ENCODE data around the gene CARMIL3.

CARMIL3 gene

GRCh38 chr14:24096545-24097181 is 44.9 kb downstream of the CARMIL3 start:
- DNase-seq (ENCODE audit: low read depth) = no peak
- TF ChIP-seq, protein P1, sequence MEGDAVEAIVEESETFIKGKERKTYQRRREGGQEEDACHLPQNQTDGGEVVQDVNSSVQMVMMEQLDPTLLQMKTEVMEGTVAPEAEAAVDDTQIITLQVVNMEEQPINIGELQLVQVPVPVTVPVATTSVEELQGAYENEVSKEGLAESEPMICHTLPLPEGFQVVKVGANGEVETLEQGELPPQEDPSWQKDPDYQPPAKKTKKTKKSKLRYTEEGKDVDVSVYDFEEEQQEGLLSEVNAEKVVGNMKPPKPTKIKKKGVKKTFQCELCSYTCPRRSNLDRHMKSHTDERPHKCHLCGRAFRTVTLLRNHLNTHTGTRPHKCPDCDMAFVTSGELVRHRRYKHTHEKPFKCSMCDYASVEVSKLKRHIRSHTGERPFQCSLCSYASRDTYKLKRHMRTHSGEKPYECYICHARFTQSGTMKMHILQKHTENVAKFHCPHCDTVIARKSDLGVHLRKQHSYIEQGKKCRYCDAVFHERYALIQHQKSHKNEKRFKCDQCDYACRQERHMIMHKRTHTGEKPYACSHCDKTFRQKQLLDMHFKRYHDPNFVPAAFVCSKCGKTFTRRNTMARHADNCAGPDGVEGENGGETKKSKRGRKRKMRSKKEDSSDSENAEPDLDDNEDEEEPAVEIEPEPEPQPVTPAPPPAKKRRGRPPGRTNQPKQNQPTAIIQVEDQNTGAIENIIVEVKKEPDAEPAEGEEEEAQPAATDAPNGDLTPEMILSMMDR (conservative IDR thresholded peaks at IDR 0.05; ENCODE audit: low read depth, low read length) = no peak
- H3K4me3 ChIP-seq (ENCODE audit: low read depth, low read length) = no peak overlapping the region

DNA sequence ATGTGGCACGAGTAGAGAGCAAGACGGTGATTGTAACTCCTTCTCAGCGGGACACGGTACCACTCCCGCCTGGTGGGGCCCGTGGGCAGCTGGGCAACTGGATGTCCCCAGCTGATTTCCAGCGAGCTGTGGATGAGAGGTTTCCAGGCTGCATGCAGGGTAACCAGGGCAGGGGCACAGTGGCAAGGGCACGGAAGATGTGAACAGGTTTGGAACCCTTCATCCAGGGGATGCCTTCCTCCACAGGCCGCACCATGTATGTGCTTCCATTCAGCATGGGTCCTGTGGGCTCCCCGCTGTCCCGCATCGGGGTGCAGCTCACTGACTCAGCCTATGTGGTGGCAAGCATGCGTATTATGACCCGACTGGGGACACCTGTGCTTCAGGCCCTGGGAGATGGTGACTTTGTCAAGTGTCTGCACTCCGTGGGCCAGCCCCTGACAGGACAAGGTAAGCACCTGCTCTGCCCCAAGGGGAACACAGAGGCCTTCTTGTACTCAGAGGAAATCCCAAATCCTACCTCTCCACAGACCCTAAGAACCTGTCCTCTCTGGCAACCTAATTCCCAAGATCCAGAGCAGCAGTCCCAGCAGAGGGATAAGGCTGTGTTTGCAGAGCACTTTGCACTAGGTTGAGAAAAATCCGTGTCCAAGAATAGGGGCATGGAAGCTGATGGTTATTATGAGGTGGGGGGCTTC is 46.6 kb downstream of the CARMIL3 start:
- TF ChIP-seq, protein P1 (conservative IDR thresholded peaks at IDR 0.05; ENCODE audit: low read depth, low read length) = no peak
- no peak overlapping the region for H3K4me3 ChIP-seq (ENCODE audit: low read depth, low read length)
- DNase-seq (ENCODE audit: low read depth) = no peak

DNA sequence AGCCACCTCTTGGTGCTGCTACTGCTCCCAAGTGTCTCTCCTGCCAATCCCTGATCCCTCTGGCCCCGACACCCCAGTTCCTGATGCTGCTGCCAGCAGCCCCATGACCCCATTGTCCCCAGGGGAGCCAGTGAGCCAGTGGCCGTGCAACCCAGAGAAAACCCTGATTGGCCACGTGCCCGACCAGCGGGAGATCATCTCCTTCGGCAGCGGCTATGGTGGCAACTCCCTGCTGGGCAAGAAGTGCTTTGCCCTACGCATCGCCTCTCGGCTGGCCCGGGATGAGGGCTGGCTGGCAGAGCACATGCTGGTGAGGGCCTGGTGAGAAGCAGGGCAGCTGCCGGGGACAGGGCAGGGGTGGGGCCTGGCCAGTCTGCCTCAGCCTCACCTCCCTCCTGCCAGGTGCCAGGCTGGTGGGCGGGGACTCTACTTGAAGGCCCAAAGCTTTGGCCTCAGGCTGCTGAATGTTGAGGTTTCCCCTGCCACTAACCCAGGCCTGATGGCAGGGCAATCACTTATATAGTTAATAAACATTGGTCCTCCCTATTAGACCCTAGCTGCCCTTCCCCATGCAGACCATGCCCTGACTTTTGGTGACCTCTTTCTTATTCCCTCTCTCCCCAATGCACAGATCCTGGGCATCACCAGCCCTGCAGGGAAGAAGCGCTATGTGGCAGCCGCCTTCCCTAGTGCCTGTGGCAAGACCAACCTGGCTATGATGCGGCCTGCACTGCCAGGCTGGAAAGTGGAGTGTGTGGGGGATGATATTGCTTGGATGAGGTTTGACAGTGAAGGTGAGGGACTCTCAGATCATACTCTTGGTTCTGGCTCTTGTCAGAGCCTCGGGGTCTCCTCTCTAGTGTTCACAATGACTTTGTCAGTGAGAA is 47.4 kb downstream of the CARMIL3 start:
- TF ChIP-seq, protein P1 (conservative IDR thresholded peaks at IDR 0.05; ENCODE audit: low read depth, low read length) = no peak
- no peak for DNase-seq (ENCODE audit: low read depth)
- H3K4me3 ChIP-seq (ENCODE audit: low read depth, low read length) = no peak overlapping the region

DNA sequence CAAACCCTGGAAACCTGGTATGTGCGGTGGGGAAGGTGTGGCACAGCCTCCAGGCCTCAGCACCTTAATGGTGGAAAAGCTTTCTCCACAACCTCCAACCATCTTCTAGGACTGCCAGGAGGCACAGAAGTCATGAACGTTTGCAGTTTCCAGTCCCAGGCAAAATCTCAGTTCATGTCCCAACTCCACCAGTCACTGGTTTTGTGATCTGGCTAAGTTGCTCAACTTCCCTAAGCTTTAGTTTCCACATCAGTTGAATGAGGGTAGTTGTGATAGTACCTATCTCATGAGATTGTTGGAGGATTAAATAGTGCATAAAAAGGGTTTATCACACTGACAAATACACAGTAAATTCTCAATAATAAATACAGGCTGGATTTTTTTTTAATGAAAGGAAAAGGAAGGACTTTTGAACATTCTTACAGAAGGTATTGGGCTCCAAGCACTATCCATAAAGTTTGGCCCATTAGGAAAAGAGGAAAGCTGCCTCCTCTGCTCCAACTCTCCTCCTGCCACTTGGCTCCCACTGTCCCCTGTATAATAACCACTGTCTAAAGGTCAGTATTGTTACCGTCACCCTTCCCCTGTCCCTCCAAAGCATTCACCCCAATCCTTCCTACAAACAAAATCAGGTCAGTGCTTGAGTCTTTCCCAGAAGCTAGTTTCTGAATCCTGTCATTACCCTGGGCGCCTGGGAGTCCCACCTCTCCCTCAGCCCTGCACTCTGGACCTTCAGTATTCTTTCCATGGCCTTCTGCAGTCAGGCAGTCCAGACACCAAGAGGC is 48.6 kb downstream of the CARMIL3 start:
- no peak for DNase-seq (ENCODE audit: low read depth)
- TF ChIP-seq, protein P1 (conservative IDR thresholded peaks at IDR 0.05; ENCODE audit: low read depth, low read length) = no peak
- H3K4me3 ChIP-seq (ENCODE audit: low read depth, low read length) = no peak overlapping the region

DNA sequence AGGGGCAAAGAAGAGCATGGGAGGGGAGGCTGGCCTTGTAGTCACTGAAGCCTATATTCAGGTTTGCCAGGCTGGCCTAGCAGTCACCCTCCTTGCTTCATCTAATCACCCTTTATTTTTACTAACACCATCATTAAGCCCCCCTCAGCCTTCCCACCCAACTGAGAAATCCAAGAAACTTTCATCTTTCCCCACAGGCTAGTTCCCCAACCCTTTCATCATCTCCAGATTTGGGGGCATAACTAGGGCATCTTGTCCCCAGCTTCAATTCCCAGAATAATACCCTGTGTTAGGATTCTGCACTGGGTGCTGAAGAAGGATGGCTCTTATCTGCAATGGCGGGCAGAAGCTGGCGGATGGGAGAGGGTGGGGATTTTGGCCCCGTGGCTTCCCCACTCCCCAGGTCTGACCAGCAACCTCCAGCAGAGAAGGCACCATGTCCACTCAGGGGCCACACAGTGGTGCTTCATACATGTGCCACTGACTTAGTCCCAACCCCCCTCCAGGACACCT is 49.2 kb downstream of the CARMIL3 start:
- TF ChIP-seq, protein P1 (conservative IDR thresholded peaks at IDR 0.05; ENCODE audit: low read depth, low read length) = no peak
- DNase-seq (ENCODE audit: low read depth) = no peak
- H3K4me3 ChIP-seq (ENCODE audit: low read depth, low read length) = no peak overlapping the region

- H3K4me3 ChIP-seq (ENCODE audit: low read depth, low read length) = no peak overlapping the region
- TF ChIP-seq, protein P1 (conservative IDR thresholded peaks at IDR 0.05; ENCODE audit: low read depth, low read length) = no peak
- DNase-seq (ENCODE audit: low read depth) = no peak
Measured at GRCh38 chr14:24102357-24103048, 50.7 kb downstream of the CARMIL3 start.

Measured in choroid plexus epithelial cell (primary cell).